Type B pancreatic cell (in vitro differentiated cells): ENCODE measurements around the gene EXOSC7. TPM values are rescaled to one million over a fixed set of nuclear protein-coding genes. Genes with fewer than 3 reads are reported as not detected.

Source experiments
- DNase-seq: peaks from one replicate; pipeline ENCODE4 v3.0.0; 2021; ENCODE audit warnings: mixed read lengths; ENCODE audit not compliant: unreplicated experiment; ENCODE audit errors: extremely low spot score
- H3K27ac Mint-ChIP-seq: 2 replicates; pipeline ENCODE4 v1.8.0; 2021; ENCODE audit warnings: mild to moderate bottlenecking, mixed read lengths
- H3K27me3 Mint-ChIP-seq: 2 replicates; pipeline ENCODE4 v1.8.0; 2021; ENCODE audit warnings: mixed read lengths
- H3K36me3 Mint-ChIP-seq: 2 replicates; pipeline ENCODE4 v1.8.0; 2021; ENCODE audit warnings: mixed read lengths
- H3K4me1 Mint-ChIP-seq: one replicate; pipeline ENCODE4 v1.8.0; 2021; ENCODE audit warnings: mixed read lengths; ENCODE audit not compliant: unreplicated experiment
- H3K4me3 Mint-ChIP-seq: 2 replicates; pipeline ENCODE4 v1.8.0; 2021; ENCODE audit warnings: mild to moderate bottlenecking, mixed read lengths
- H3K9me3 Mint-ChIP-seq: 2 replicates; pipeline ENCODE4 v1.8.0; 2021; ENCODE audit warnings: mixed read lengths
- total RNA-seq: library from RNA; stranded (reverse); gene quantifications from 2 replicates; pipeline ENCODE4 v1.2.1, GENCODE V29; 2021; ENCODE audit warnings: low replicate concordance
- TF ChIP-seq, protein P1 (sequence below): fragments of 200-600 bp; sonication (generic); conservative IDR thresholded peaks from 2 replicates; pipeline ENCODE4 v1.5.0; 2021; ENCODE audit warnings: antibody characterized with exemption, mild to moderate bottlenecking

The EXOSC7 gene
- total RNA-seq, 1 donor from 2014 or later, result 49.7 TPM

DNA sequence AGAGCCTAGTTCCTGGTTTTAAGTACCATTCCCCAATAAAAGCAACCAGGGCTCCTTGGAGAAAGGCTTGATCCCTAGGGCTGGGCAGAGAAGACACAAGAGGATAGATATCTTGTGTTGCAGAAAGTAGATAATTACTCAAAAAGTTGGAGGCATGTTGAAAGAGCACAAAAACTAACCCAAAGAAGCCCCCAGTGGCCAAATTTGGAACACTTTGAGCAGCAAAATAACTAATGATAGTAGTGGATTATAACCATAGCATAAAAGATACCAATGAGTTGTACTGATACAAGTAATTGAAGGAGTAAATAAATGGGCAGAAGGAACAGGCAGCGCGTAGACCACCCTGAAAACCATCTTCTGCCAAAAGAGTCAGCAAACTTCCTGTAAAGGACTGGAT is 12.0 kb downstream of the EXOSC7 start:
- Mint-ChIP-seq H3K36me3 (peaks cover 33% of the 10 kb centered on the region), H3K4me1 (peaks cover 21% of the 10 kb centered on the region), H3K4me3 (no peak overlapping the region), H3K27me3 (no peaks in the 10 kb centered on the region), H3K27ac (no peak overlapping the region), H3K9me3 (no peaks in the 10 kb centered on the region)
- DNase-seq, result no peak
- TF ChIP-seq, protein P1, sequence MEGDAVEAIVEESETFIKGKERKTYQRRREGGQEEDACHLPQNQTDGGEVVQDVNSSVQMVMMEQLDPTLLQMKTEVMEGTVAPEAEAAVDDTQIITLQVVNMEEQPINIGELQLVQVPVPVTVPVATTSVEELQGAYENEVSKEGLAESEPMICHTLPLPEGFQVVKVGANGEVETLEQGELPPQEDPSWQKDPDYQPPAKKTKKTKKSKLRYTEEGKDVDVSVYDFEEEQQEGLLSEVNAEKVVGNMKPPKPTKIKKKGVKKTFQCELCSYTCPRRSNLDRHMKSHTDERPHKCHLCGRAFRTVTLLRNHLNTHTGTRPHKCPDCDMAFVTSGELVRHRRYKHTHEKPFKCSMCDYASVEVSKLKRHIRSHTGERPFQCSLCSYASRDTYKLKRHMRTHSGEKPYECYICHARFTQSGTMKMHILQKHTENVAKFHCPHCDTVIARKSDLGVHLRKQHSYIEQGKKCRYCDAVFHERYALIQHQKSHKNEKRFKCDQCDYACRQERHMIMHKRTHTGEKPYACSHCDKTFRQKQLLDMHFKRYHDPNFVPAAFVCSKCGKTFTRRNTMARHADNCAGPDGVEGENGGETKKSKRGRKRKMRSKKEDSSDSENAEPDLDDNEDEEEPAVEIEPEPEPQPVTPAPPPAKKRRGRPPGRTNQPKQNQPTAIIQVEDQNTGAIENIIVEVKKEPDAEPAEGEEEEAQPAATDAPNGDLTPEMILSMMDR, result peak; percentile 68

DNA sequence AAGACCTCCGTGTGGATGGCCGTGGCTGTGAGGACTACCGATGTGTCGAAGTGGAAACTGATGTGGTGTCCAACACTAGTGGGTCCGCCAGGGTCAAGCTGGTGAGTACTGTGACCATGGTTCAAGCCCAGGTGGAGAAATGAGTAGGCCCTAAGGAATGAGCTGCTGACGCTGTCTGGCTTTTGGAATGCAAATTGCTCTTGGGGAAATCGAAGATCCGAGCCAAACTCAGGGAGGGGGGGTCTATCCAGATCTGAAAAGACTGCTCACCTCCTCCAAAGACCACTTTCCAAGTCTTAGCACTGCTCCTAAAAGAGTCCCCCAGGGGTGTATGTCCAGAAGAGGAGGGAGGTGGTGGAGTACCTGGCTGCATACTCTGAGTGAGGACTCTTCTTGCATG is 13.1 kb downstream of the EXOSC7 start:
- Mint-ChIP-seq H3K36me3 (peaks cover 33% of the 10 kb centered on the region), H3K27ac (no peak overlapping the region), H3K4me3 (no peak overlapping the region), H3K27me3 (no peaks in the 10 kb centered on the region), H3K4me1 (peaks cover 23% of the 10 kb centered on the region), H3K9me3 (no peaks in the 10 kb centered on the region)
- DNase-seq, result no peak
- TF ChIP-seq, protein P1, result no peak

DNA sequence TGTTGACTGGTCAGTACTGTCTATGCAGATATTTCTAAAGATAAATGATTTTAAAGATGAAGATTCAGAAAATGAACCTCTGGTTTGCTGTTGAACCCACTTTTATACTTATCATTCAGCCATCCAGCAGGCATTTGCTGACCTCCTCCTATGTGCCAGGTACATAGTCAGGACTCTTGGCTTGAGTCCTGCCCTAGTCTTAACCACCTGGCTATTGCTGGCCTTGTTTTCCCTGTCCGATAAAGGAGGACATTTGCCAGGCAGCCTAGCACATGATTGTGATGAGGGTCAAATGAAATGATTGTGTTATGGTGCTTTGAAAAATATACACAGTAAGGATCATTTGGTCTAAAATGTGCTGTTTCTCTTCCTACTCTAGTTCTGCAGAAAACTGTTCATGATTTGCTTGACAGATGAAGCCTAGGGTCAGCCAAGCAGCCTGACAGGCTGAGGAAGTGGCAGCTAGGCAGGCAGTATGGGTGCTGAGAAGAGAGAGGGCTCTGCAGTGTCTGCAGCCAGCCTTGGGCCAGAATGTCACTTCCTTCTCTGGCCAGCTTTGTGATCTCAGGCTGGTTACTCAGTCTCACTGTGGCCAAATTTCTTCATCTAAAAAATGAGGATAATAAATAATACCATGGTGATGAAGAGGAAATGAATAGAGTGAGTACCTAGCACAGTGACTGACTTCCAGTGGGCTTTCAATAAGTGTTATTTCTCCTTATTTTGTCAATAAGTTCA is 13.8 kb downstream of the EXOSC7 start:
- Mint-ChIP-seq H3K27ac (no peak overlapping the region), H3K36me3 (peaks cover 32% of the 10 kb centered on the region), H3K4me1 (peaks cover 29% of the 10 kb centered on the region), H3K9me3 (no peaks in the 10 kb centered on the region), H3K27me3 (no peaks in the 10 kb centered on the region), H3K4me3 (no peak overlapping the region)
- TF ChIP-seq, protein P1, result no peak
- no peak for DNase-seq

DNA sequence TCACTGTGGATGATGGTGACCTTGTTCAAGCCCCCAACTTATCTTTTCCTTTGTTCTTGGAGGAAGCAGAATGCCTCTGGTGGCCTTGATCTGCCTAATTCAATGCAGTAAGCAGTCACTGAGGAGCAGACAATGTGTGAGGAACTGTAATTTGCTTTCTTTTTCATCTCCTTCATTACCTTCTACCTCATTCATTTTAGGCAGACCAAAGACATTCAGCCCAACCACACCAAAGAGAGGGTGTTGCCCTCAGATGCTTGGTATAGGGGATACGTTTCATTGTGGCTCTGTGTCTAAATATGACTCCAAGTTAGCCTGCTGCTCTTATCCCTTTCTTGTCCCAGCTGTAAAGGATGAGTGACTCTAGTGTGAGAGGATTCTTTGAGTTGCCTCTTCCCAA is 15.3 kb downstream of the EXOSC7 start:
- Mint-ChIP-seq H3K27me3 (no peaks in the 10 kb centered on the region), H3K36me3 (peaks cover 28% of the 10 kb centered on the region), H3K4me3 (no peak overlapping the region), H3K27ac (no peak overlapping the region), H3K4me1 (peaks cover 37% of the 10 kb centered on the region), H3K9me3 (no peaks in the 10 kb centered on the region)
- DNase-seq, result no peak
- TF ChIP-seq, protein P1, result no peak

DNA sequence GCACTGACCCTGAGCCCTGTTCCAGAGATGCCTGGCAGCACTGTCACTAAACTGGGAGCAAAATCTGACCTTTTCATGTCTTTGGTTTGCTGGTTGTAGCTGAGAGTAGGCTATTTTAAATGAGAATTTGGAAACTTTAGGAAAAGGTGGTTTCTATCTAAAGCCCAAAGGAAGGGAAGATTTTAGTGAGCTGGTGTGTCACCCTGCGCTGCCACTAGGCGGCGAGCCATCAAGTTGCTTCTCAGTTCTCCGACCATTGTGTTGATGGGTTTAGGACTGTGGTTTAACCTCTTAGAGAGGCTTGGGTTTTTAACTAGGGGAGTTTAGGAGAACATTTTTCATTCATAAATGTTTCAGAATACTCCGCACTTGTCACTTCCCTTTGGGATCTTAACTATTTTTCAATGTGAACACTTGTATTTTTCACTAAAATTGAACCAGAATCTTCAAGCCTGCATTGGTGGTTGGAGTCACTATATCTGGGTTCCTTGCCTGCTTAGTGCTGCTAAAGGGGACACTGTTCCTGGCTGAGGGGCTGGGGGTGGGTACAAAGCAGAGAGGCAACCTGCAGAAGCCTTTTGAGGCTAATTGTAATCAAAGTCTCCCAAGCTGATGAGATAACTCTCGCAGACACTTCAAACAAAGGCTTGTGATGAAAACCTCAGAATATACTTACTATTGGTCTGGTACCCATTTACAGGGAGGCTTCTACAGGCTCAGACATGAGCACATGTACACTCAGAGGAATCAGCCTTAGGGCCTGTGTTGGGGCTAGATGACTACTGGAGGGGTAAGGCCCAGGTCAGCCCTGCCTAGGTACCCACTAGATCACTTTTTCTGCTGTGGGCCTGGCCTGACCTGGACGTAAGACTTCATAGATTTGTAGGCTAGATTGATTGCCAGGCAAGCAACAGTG is 16.8 kb downstream of the EXOSC7 start:
- no peak for DNase-seq
- Mint-ChIP-seq H3K36me3 (peaks cover 30% of the 10 kb centered on the region), H3K27ac (peak overlapping the region; percentile 17), H3K4me3 (no peak overlapping the region), H3K27me3 (no peaks in the 10 kb centered on the region), H3K4me1 (peaks cover 42% of the 10 kb centered on the region), H3K9me3 (no peaks in the 10 kb centered on the region)
- TF ChIP-seq, protein P1, result peak; percentile 86
